GM12865 (cell line): ENCODE results near the gene ATP6V1A.
"Not testable (repeated sequence)": the region's sequence is repeated elsewhere in the genome, so short reads cannot be mapped to it uniquely, and the experiment has no call there.

Experiments
- DNase-seq: peaks from one replicate; pipeline ENCODE4 v3.0.0; 2010; ENCODE audit warnings: low read depth
- H3K4me3 ChIP-seq: 2 replicates; pipeline ENCODE4 v1.5.1; 2011; ENCODE audit warnings: mild to moderate bottlenecking, low read depth, low read length, control low read depth
- CTCF ChIP-seq: IDR thresholded peaks from 2 replicates; pipeline ENCODE4 v1.5.1; 2011; ENCODE audit warnings: low read length, control low read depth, low read depth, inconsistent platforms; ENCODE audit not compliant: insufficient read depth; ENCODE audit errors: missing control alignments

The ATP6V1A gene

GRCh38 chr3:113847664-113848461 is 101.0 kb downstream of the ATP6V1A start:
- no peak for TF ChIP-seq CTCF
- no peak overlapping the region for H3K4me3 ChIP-seq
- DNase-seq, result no peak

- not testable (repeated sequence) for H3K4me3 ChIP-seq, DNase-seq
These were observed 102.2 kb downstream of the ATP6V1A start for GRCh38 chr3:113849071-113849470.

- H3K4me3 ChIP-seq, DNase-seq: not testable (repeated sequence)
These were observed 103.0 kb downstream of the ATP6V1A start for GRCh38 chr3:113849841-113850240.

- DNase-seq, H3K4me3 ChIP-seq: not testable (repeated sequence)
These were observed 103.6 kb downstream of the ATP6V1A start for GRCh38 chr3:113850391-113850790.

- H3K4me3 ChIP-seq, result no peak overlapping the region
- DNase-seq, result no peak
- no peak for TF ChIP-seq CTCF
These were observed 105.7 kb downstream of the ATP6V1A start for GRCh38 chr3:113852506-113852905.
